ENCODE data around the gene CALD1. TPM values are rescaled to one million over a fixed set of nuclear protein-coding genes. Genes with fewer than 3 reads are reported as not detected.

Gene CALD1
- total RNA-seq, 1 donor from 2014 or later = 230 TPM

DNA sequence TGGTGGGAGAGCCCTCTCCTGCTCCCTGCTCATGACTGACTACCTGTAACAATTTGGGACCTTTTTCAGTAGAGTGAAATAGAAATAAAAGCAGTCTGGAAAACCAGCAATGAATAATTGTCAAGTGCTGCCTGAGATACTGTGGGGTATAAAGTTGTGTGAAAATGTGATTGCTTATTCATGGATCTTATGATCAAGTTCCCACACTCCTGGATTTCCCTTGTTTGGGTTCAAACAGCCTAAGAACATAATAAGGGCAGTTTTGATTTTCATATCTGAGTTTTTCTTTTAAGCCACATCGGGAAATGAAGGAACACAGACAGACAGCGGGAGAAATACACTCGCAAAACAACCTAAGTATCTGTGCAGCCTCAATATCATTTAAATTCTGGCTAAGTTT, 52.9 kb downstream of the CALD1 start:
- H3K4me3 Mint-ChIP-seq (ENCODE audit: unreplicated experiment) = no peak overlapping the region
- no peaks in the 10 kb centered on the region for H3K9me3 Mint-ChIP-seq (ENCODE audit: unreplicated experiment)
- no peaks in the 10 kb centered on the region for H3K27me3 Mint-ChIP-seq (ENCODE audit: unreplicated experiment)
- no peak overlapping the region for H3K27ac Mint-ChIP-seq (ENCODE audit: unreplicated experiment)
- H3K4me1 Mint-ChIP-seq (ENCODE audit: unreplicated experiment) = peaks cover 18% of the 10 kb centered on the region
- peaks cover 4% of the 10 kb centered on the region for H3K36me3 Mint-ChIP-seq (ENCODE audit: low read depth, unreplicated experiment)
- DNase-seq (ENCODE audit: low spot score) = no peak
- TF ChIP-seq, protein P1, sequence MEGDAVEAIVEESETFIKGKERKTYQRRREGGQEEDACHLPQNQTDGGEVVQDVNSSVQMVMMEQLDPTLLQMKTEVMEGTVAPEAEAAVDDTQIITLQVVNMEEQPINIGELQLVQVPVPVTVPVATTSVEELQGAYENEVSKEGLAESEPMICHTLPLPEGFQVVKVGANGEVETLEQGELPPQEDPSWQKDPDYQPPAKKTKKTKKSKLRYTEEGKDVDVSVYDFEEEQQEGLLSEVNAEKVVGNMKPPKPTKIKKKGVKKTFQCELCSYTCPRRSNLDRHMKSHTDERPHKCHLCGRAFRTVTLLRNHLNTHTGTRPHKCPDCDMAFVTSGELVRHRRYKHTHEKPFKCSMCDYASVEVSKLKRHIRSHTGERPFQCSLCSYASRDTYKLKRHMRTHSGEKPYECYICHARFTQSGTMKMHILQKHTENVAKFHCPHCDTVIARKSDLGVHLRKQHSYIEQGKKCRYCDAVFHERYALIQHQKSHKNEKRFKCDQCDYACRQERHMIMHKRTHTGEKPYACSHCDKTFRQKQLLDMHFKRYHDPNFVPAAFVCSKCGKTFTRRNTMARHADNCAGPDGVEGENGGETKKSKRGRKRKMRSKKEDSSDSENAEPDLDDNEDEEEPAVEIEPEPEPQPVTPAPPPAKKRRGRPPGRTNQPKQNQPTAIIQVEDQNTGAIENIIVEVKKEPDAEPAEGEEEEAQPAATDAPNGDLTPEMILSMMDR (IDR thresholded peaks at IDR 0.05; ENCODE audit: unreplicated experiment) = no peak

- TF ChIP-seq, protein P1 (IDR thresholded peaks at IDR 0.05; ENCODE audit: unreplicated experiment) = no peak
- no peaks in the 10 kb centered on the region for H3K27me3 Mint-ChIP-seq (ENCODE audit: unreplicated experiment)
- peak overlapping the region; percentile 76 for H3K27ac Mint-ChIP-seq (ENCODE audit: unreplicated experiment)
- H3K36me3 Mint-ChIP-seq (ENCODE audit: low read depth, unreplicated experiment) = peaks cover 4% of the 10 kb centered on the region
- peaks cover 13% of the 10 kb centered on the region for H3K4me1 Mint-ChIP-seq (ENCODE audit: unreplicated experiment)
- no peak for DNase-seq (ENCODE audit: low spot score)
- no peak overlapping the region for H3K4me3 Mint-ChIP-seq (ENCODE audit: unreplicated experiment)
- H3K9me3 Mint-ChIP-seq (ENCODE audit: unreplicated experiment) = no peaks in the 10 kb centered on the region
Observed at GRCh38 chr7:134834689-134835462, 55.4 kb downstream of the CALD1 start.

DNA sequence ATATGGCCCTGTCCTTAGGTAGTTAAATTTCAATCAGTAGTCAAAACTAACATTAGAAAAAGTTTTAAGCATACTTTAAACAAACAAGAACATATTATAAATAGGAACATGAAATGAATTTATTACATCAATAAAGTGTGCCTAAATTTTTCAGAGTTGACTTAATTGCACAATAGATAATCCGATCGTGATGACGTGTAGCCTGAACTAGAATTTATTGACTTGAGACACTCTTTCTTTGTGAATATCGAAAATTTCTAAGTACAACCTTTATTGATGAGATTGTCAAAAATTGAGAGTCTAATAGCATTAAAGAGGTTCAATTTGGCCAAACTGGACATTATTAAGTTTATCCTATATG, 56.0 kb downstream of the CALD1 start:
- H3K36me3 Mint-ChIP-seq (ENCODE audit: low read depth, unreplicated experiment) = peaks cover 4% of the 10 kb centered on the region
- no peak overlapping the region for H3K4me3 Mint-ChIP-seq (ENCODE audit: unreplicated experiment)
- DNase-seq (ENCODE audit: low spot score) = no peak
- H3K9me3 Mint-ChIP-seq (ENCODE audit: unreplicated experiment) = no peaks in the 10 kb centered on the region
- H3K27ac Mint-ChIP-seq (ENCODE audit: unreplicated experiment) = no peak overlapping the region
- TF ChIP-seq, protein P1 (IDR thresholded peaks at IDR 0.05; ENCODE audit: unreplicated experiment) = no peak
- peaks cover 13% of the 10 kb centered on the region for H3K4me1 Mint-ChIP-seq (ENCODE audit: unreplicated experiment)
- no peaks in the 10 kb centered on the region for H3K27me3 Mint-ChIP-seq (ENCODE audit: unreplicated experiment)

DNA sequence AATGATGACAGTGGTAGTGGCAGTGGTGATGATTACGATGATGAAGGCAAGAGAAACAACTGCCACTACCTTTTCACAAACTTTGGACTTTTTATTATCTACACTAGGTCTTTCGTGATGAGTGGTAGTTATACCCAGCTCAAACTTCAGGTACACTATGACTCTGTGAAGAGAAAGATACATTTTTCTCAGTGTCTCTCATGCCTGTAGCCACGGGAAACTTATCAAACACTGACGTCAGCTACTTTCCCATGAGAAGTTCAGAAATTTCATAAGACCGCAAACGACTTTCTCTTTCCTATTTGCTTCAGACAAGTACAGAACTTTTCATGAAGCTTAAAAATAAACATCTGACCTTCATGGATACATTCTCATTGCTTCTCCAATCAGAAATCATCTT, 57.0 kb downstream of the CALD1 start:
- Mint-ChIP-seq H3K36me3 (ENCODE audit: low read depth, unreplicated experiment) (peaks cover 5% of the 10 kb centered on the region), H3K27me3 (ENCODE audit: unreplicated experiment) (no peaks in the 10 kb centered on the region), H3K9me3 (ENCODE audit: unreplicated experiment) (no peaks in the 10 kb centered on the region), H3K4me1 (ENCODE audit: unreplicated experiment) (peaks cover 11% of the 10 kb centered on the region), H3K4me3 (ENCODE audit: unreplicated experiment) (no peak overlapping the region), H3K27ac (ENCODE audit: unreplicated experiment) (no peak overlapping the region)
- no peak for DNase-seq (ENCODE audit: low spot score)
- TF ChIP-seq, protein P1 (IDR thresholded peaks at IDR 0.05; ENCODE audit: unreplicated experiment) = no peak

DNA sequence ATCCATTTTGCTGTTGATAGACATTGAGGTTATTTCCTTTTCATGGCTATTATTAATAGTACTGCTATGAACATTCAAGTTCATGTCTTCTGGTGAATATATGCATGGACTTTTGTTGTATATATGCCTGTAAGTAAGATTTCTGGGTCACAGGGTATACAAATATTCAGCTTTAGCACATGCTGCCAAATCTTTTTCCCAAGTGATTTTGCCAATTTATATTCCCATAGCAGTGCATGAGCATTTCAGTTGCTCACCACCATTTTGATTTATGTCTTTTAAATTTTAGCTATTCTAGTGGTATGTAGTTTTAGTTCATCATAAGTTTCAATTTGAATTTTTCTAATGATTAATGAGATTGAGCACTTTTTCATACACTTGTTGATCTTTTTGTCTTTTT, 59.9 kb downstream of the CALD1 start:
- H3K27me3 Mint-ChIP-seq (ENCODE audit: unreplicated experiment) = no peaks in the 10 kb centered on the region
- peaks cover 6% of the 10 kb centered on the region for H3K36me3 Mint-ChIP-seq (ENCODE audit: low read depth, unreplicated experiment)
- peaks cover 21% of the 10 kb centered on the region for H3K4me1 Mint-ChIP-seq (ENCODE audit: unreplicated experiment)
- H3K27ac Mint-ChIP-seq (ENCODE audit: unreplicated experiment) = no peak overlapping the region
- H3K9me3 Mint-ChIP-seq (ENCODE audit: unreplicated experiment) = no peaks in the 10 kb centered on the region
- TF ChIP-seq, protein P1 (IDR thresholded peaks at IDR 0.05; ENCODE audit: unreplicated experiment) = no peak
- H3K4me3 Mint-ChIP-seq (ENCODE audit: unreplicated experiment) = no peak overlapping the region
- DNase-seq (ENCODE audit: low spot score) = no peak

All from endothelial cell (in vitro differentiated cells).